ENCODE data around the gene XPO5.
"Not testable (repeated sequence)": the region's sequence is repeated elsewhere in the genome, so short reads cannot be mapped to it uniquely, and the experiment has no call there.

The XPO5 gene

DNA sequence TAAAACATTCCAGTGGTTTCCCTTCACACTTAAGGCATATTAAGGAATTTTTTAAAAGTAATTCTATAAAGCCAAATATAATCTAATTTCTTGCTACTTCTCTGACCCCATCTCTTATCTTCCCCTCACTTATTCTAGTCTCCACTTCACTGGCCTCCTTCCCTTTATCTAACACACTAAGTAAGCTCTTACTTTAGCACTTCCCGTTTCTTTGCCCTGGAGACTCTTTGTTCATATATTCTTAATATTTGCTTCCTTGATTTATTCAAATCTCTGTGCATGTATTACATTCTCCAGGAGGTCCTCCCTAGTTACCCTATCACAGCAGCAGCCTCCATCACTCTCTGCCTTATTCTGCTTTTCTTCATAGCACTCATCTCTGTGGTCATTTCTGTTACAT lies 33.0 kb upstream of the XPO5 start:
- TF ChIP-seq, protein P1, sequence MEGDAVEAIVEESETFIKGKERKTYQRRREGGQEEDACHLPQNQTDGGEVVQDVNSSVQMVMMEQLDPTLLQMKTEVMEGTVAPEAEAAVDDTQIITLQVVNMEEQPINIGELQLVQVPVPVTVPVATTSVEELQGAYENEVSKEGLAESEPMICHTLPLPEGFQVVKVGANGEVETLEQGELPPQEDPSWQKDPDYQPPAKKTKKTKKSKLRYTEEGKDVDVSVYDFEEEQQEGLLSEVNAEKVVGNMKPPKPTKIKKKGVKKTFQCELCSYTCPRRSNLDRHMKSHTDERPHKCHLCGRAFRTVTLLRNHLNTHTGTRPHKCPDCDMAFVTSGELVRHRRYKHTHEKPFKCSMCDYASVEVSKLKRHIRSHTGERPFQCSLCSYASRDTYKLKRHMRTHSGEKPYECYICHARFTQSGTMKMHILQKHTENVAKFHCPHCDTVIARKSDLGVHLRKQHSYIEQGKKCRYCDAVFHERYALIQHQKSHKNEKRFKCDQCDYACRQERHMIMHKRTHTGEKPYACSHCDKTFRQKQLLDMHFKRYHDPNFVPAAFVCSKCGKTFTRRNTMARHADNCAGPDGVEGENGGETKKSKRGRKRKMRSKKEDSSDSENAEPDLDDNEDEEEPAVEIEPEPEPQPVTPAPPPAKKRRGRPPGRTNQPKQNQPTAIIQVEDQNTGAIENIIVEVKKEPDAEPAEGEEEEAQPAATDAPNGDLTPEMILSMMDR (IDR thresholded peaks at IDR 0.05; ENCODE audit: low read length, missing control alignments), result no peak
- H3K4me3 ChIP-seq (replicated peaks; ENCODE audit: low read depth, low read length), result no peak overlapping the region
- no peak for DNase-seq (ENCODE audit: low read depth)

DNA sequence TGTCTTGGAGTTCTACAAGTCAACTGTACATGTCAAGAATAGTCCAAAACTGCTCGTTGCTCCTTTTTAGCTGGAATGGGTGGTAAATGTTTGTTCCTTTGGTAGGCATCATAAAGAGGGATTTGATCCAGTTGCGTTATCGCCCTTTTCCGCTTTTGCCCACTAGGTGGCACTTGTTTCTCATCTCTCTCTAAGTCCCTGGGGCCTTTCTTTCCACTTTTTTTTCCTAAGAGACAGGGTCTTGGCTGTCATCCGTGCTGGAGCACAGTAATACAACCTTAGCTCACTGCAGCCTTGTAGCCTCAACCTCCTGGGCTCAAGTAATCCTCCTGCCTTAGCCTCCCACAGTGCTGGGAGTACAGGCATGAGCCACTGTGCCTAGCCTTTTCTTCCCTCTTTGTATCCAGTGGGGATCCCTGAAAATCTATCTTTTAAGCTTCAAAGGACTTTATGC lies 32.5 kb upstream of the XPO5 start:
- peak; percentile 91 for DNase-seq (ENCODE audit: low read depth)
- TF ChIP-seq, protein P1 (IDR thresholded peaks at IDR 0.05; ENCODE audit: low read length, missing control alignments), result peak; percentile 91
- no peak overlapping the region for H3K4me3 ChIP-seq (replicated peaks; ENCODE audit: low read depth, low read length)

GRCh38 chr6:43606019-43606418 lies 30.2 kb upstream of the XPO5 start:
- no peak for DNase-seq (ENCODE audit: low read depth)
- H3K4me3 ChIP-seq (replicated peaks; ENCODE audit: low read depth, low read length), result no peak overlapping the region
- TF ChIP-seq, protein P1 (IDR thresholded peaks at IDR 0.05; ENCODE audit: low read length, missing control alignments), result no peak

DNA sequence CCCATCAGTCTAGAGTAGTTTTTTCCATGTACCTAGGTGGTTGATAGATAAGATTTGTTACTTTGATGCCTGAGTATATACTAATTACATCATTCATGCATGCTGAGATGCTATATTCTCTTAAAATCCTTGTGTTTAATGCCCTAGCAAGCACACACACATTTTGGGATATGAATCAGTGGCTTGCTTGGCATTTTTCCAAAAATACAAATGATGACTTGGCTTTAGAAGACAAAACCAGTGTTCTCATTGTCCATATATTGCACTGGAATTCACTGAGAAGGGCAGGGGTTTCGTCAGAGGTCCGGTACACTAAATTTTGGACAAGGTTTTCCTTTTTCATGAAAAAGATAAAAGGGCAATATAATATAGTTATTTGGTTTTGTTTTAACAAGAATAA lies 28.3 kb upstream of the XPO5 start:
- no peak overlapping the region for H3K4me3 ChIP-seq (replicated peaks; ENCODE audit: low read depth, low read length)
- DNase-seq (ENCODE audit: low read depth), result peak; percentile 89
- TF ChIP-seq, protein P1 (IDR thresholded peaks at IDR 0.05; ENCODE audit: low read length, missing control alignments), result no peak

- H3K4me3 ChIP-seq (replicated peaks; ENCODE audit: low read depth, low read length), result no peak overlapping the region
- TF ChIP-seq, protein P1 (IDR thresholded peaks at IDR 0.05; ENCODE audit: low read length, missing control alignments), result no peak
- no peak for DNase-seq (ENCODE audit: low read depth)
These were observed 24.8 kb upstream of the XPO5 start for GRCh38 chr6:43600595-43600994.

GRCh38 chr6:43593938-43594337 lies 18.1 kb upstream of the XPO5 start:
- no peak overlapping the region for H3K4me3 ChIP-seq (replicated peaks; ENCODE audit: low read depth, low read length)
- TF ChIP-seq, protein P1 (IDR thresholded peaks at IDR 0.05; ENCODE audit: low read length, missing control alignments), result no peak
- DNase-seq (ENCODE audit: low read depth), result no peak

- DNase-seq (ENCODE audit: low read depth); H3K4me3 ChIP-seq (replicated peaks; ENCODE audit: low read depth, low read length): not testable (repeated sequence)
These were observed 13.7 kb upstream of the XPO5 start for GRCh38 chr6:43589564-43589963.

All from fibroblast of pulmonary artery (primary cell).